Gastroesophageal sphincter (tissue), 4 donors: Measurements from ENCODE around the gene HSPA1L. TPM values are rescaled to one million over a fixed set of nuclear protein-coding genes. Genes with fewer than 3 reads are reported as not detected.

Experiments
- ATAC-seq: fragments of 150-250 bp; one replicate; pipeline ENCODE4 v1.9.1; 2016; ENCODE audit warnings: mild to moderate bottlenecking, moderate library complexity
- H3K27ac ChIP-seq, 4 donors: fragments of 200-600 bp; sonication (generic) in 3 of 4; 1 replicate in 3 of 4; 2 replicates in 1 of 4; pipeline ENCODE4 v1.5.1; 2016 to 2019
- H3K27me3 ChIP-seq: fragments of 200-600 bp; sonication (generic); one replicate; pipeline ENCODE4 v1.5.1; 2019
- H3K36me3 ChIP-seq, 2 donors: fragments of 200-600 bp; sonication (generic); one replicate each; pipeline ENCODE4 v1.5.1; 2019; ENCODE audit warnings: control low read depth in 1 of 2
- H3K4me1 ChIP-seq, 3 donors: fragments of 200-600 bp; sonication (generic); 1 replicate in 2 of 3; 2 replicates in 1 of 3; pipeline ENCODE4 v1.5.1; 2016 to 2019; ENCODE audit warnings: control low read depth in 2 of 3
- H3K4me3 ChIP-seq, 2 donors: fragments of 200-600 bp; sonication (generic); one replicate each; pipeline ENCODE4 v1.5.1; 2019; ENCODE audit warnings: mild to moderate bottlenecking in 1 of 2, moderate library complexity in 1 of 2
- H3K9me3 ChIP-seq, 3 donors: fragments of 200-600 bp; sonication (generic); one replicate each; pipeline ENCODE4 v1.5.1; 2017 to 2019; ENCODE audit warnings: control low read depth in 2 of 3
- CTCF ChIP-seq, 4 experiments: fragments of 200-600 bp in 2 of 4; fragments of 450-650 bp in 2 of 4; sonication (generic) in 1 of 4; IDR thresholded peaks; one replicate each; pipeline ENCODE4 v1.5.1; 2017 to 2019; ENCODE audit warnings: antibody characterized with exemption in 4 of 4, mild to moderate bottlenecking in 2 of 4, moderate library complexity in 2 of 4
- EP300 ChIP-seq: sonication (generic); formaldehyde crosslinking; IDR thresholded peaks from one replicate; pipeline ENCODE4 v1.6.1; 2017; ENCODE audit warnings: antibody characterized with exemption, mild to moderate bottlenecking
- POLR2A ChIP-seq, 2 donors: fragments of 450-650 bp; IDR thresholded peaks; one replicate each; pipeline ENCODE4 v1.6.1; 2017; ENCODE audit warnings: antibody characterized with exemption in 2 of 2, mild to moderate bottlenecking in 2 of 2, moderate library complexity in 1 of 2
- POLR2AphosphoS5 ChIP-seq: sonication (generic); formaldehyde crosslinking; IDR thresholded peaks from one replicate; pipeline ENCODE4 v1.6.1; 2017; ENCODE audit warnings: antibody characterized with exemption
- WGBS, 2 donors: methylation state at CpG; one replicate each; pipeline ENCODE4 v1.1.5; 2018; ENCODE audit warnings: low coverage in 1 of 2; 5-methylcytosine and 5-hydroxymethylcytosine counted together
- total RNA-seq, 4 donors: library from RNA; depleted of rRNA; stranded (reverse); fragments of >200 nt; gene quantifications; one replicate each; pipeline ENCODE4 v1.1.0, GENCODE V29; 2016

Gene HSPA1L
- total RNA-seq, 4 donors from 2014 or later = 1.9 to 3.9 (median 2.6) TPM

- Histone ChIP-seq H3K27ac (peak overlapping the region; percentile 82 to 95 (median 94)), H3K4me3 (peak overlapping the region; percentile 81 to 86), H3K9me3 (no peaks in the 10 kb centered on the region), H3K36me3 (peaks cover 0 to 31% of the 10 kb centered on the region in 2 donors), H3K27me3 (no peaks in the 10 kb centered on the region), H3K4me1 (peaks cover 4 to 78% (median 32%) of the 10 kb centered on the region in 3 donors)
- TF ChIP-seq EP300 = no peak
- TF ChIP-seq POLR2AphosphoS5 = peak; percentile 63
- peak; percentile 57 to 59 for TF ChIP-seq POLR2A (IDR thresholded peaks at IDR 0.05)
- TF ChIP-seq CTCF (IDR thresholded peaks at IDR 0.05) = peak in 1 of 4 experiments; percentile 5
- peak; percentile 92 for ATAC-seq
- WGBS, 2 donors = 0% methylated on average over 3 to 30 of the region's 59 CpGs
Observed at GRCh38 chr6:31834367-31835250, 19.5 kb upstream of the HSPA1L start.

GRCh38 chr6:31831350-31832215 is 16.5 kb upstream of the HSPA1L start:
- H3K36me3 ChIP-seq = peaks cover 0 to under 1% of the 10 kb centered on the region in 2 donors
- H3K9me3 ChIP-seq = no peaks in the 10 kb centered on the region
- H3K4me3 ChIP-seq = peak overlapping the region; percentile 63 to 93
- TF ChIP-seq POLR2A (IDR thresholded peaks at IDR 0.05) (no peak), POLR2AphosphoS5 (peak; percentile 44)
- H3K27ac ChIP-seq = peak overlapping the region in 3 of 4 donors; percentile 90 to 95 (median 95)
- no peaks in the 10 kb centered on the region for H3K27me3 ChIP-seq
- 68 to 72% methylated on average over 6 to 10 of the region's 15 CpGs for WGBS, 2 donors
- H3K4me1 ChIP-seq = peaks cover 4 to 54% (median 23%) of the 10 kb centered on the region in 3 donors
- ATAC-seq = no peak

GRCh38 chr6:31830886-31831335 is 15.8 kb upstream of the HSPA1L start:
- no peaks in the 10 kb centered on the region for H3K36me3 ChIP-seq
- ATAC-seq = no peak
- H3K4me3 ChIP-seq = peak overlapping the region; percentile 63 to 93
- peaks cover under 1 to 54% (median 22%) of the 10 kb centered on the region in 3 donors for H3K4me1 ChIP-seq
- H3K27ac ChIP-seq = peak overlapping the region; percentile 71 to 95 (median 92)
- TF ChIP-seq EP300 (no peak), POLR2A (IDR thresholded peaks at IDR 0.05) (no peak), CTCF (IDR thresholded peaks at IDR 0.05) (no peak), POLR2AphosphoS5 (no peak)
- H3K27me3 ChIP-seq = no peaks in the 10 kb centered on the region
- WGBS, 2 donors = 31 to 38% methylated on average over 6 of the region's 6 CpGs
- H3K9me3 ChIP-seq = no peaks in the 10 kb centered on the region

- H3K4me1 ChIP-seq = peaks cover 0 to 58% (median 23%) of the 10 kb centered on the region in 3 donors
- no peak for ATAC-seq
- no peak for TF ChIP-seq EP300
- no peak for TF ChIP-seq POLR2A (IDR thresholded peaks at IDR 0.05)
- peak; percentile 18 for TF ChIP-seq POLR2AphosphoS5
- peak in 2 of 4 experiments; percentile 40 to 48 for TF ChIP-seq CTCF (IDR thresholded peaks at IDR 0.05)
Observed at GRCh38 chr6:31829633-31830283, 14.7 kb upstream of the HSPA1L start.

More at GRCh38 chr6:31829633-31830283, 14.7 kb upstream of the HSPA1L start:
- Histone ChIP-seq H3K9me3 (no peaks in the 10 kb centered on the region), H3K4me3 (peak overlapping the region; percentile 63 to 93), H3K27ac (peak overlapping the region; percentile 71 to 95 (median 92)), H3K27me3 (no peaks in the 10 kb centered on the region), H3K36me3 (no peaks in the 10 kb centered on the region)
- 0% methylated on average over 9 to 14 of the region's 15 CpGs for WGBS, 2 donors
